GM12878 (cell line): ENCODE measurements around the gene KLHL22. TPM values are rescaled to one million over a fixed set of nuclear protein-coding genes. Genes with fewer than 3 reads are reported as not detected.

Experiments used
- ATAC-seq: fragments of 200-7000 bp; cut with Tn5 transposase; 3 replicates; pipeline ENCODE4 v1.9.1; 2020; ENCODE audit warnings: mild to moderate bottlenecking, moderate library complexity
- BruUV-seq: library from RNA; stranded (reverse); fragments of 400-500 nt; replicated peaks from 2 replicates; lab custom pipeline; 2021; lab: Mats Ljungman, UMichigan
- CTCF ChIA-PET: fragments of 300-600 bp; sonication (Branson Sonifier 250); formaldehyde crosslinking; extraction: SDS; loops from one replicate; lab custom pipeline; 2021; ENCODE audit warnings: inconsistent platforms; lab: Yijun Ruan, JAX
- POLR2A ChIA-PET: fragments of 350-600 bp; formaldehyde crosslinking; extraction: SDS; loops from one replicate; lab custom pipeline; 2021; ENCODE audit warnings: inconsistent platforms; lab: Charles Lee
- RAD21 ChIA-PET: fragments of 300-600 bp; sonication (Branson Sonifier 250); formaldehyde crosslinking; loops from one replicate; lab custom pipeline; 2023; ENCODE audit warnings: antibody characterized with exemption; ENCODE audit not compliant: unreplicated experiment; lab: Charles Lee
- SMC1A ChIA-PET: fragments of 300-600 bp; sonication (Branson Sonifier 250); formaldehyde crosslinking; loops from one replicate; lab custom pipeline; 2023; ENCODE audit not compliant: unreplicated experiment, uncharacterized antibody; lab: Charles Lee
- DNase-seq: peaks from one replicate; pipeline ENCODE4 v3.0.0-alpha.2; 2011; ENCODE audit warnings: low read depth, low spot score
- FAIRE-seq: peaks from 3 replicates; lab custom pipeline; 2011; peaks lifted over from hg19 to GRCh38; lab: Jason Lieb, UNC
- H2AFZ ChIP-seq: 2 replicates; pipeline ENCODE4 v1.6.0; 2011; ENCODE audit warnings: low read depth, low read length, control low read depth; ENCODE audit not compliant: control insufficient read depth
- H3K27ac ChIP-seq: 2 replicates; pipeline ENCODE4 v1.5.1; 2011; ENCODE audit warnings: control low read depth; ENCODE audit not compliant: control insufficient read depth, insufficient read depth
- H3K27me3 ChIP-seq, 2 experiments: replicated peaks in 1 of 2; 2 replicates each; pipeline versions ENCODE4 v1.6.0 to v1.6.1; 2011; ENCODE audit warnings: low read length in 1 of 2; ENCODE audit not compliant: control insufficient read depth in 2 of 2, insufficient read depth in 2 of 2
- H3K36me3 ChIP-seq, 2 experiments: 2 replicates each; pipeline ENCODE4 v1.5.1; 2011; ENCODE audit warnings: low read length in 1 of 2; ENCODE audit not compliant: control insufficient read depth in 2 of 2, insufficient read depth in 2 of 2
- H3K4me1 ChIP-seq: 2 replicates; pipeline ENCODE4 v1.6.1; 2011; ENCODE audit warnings: mild to moderate bottlenecking, low read length, moderate library complexity, mixed read lengths; ENCODE audit not compliant: control insufficient read depth, insufficient read depth
- H3K4me2 ChIP-seq: 2 replicates; pipeline ENCODE4 v1.6.0; 2011; ENCODE audit warnings: control low read depth; ENCODE audit not compliant: control insufficient read depth, insufficient read depth
- H3K4me3 ChIP-seq: fragments of 200-600 bp; sonication (generic); 2 replicates; pipeline ENCODE4 v1.5.1; 2016
- H3K79me2 ChIP-seq: 2 replicates; pipeline ENCODE4 v1.6.0; 2011; ENCODE audit warnings: low read length; ENCODE audit not compliant: control insufficient read depth, insufficient read depth
- H3K9ac ChIP-seq: 2 replicates; pipeline ENCODE4 v1.8.0; 2011; ENCODE audit warnings: low read length, control low read depth, mixed read lengths; ENCODE audit not compliant: control insufficient read depth, insufficient read depth
- H3K9me3 ChIP-seq: replicated peaks from 3 replicates; pipeline ENCODE4 v1.5.1; 2011; ENCODE audit warnings: mild to moderate bottlenecking, low read length; ENCODE audit not compliant: control insufficient read depth, insufficient read depth
- H4K20me1 ChIP-seq: 2 replicates; pipeline ENCODE4 v1.6.0; 2011; ENCODE audit not compliant: control insufficient read depth, insufficient read depth
- BRCA1 ChIP-seq: IDR thresholded peaks from 2 replicates; pipeline ENCODE4 v1.6.1; 2011; ENCODE audit warnings: low read depth, low read length, improper control_type of control experiment
- CEBPB ChIP-seq, 2 experiments: fragments of 150-350 bp in 1 of 2; IDR thresholded peaks; 2 replicates each; pipeline ENCODE4 v1.6.1; 2012 to 2014; ENCODE audit warnings: low read depth in 2 of 2, low read length in 2 of 2, borderline replicate concordance in 1 of 2, inconsistent platforms in 1 of 2
- CUX1 ChIP-seq: IDR thresholded peaks from 2 replicates; pipeline ENCODE4 v1.6.1; 2012; ENCODE audit warnings: improper control_type of control experiment, low read depth, low read length; ENCODE audit not compliant: insufficient replicate concordance
- IRF4 ChIP-seq: IDR thresholded peaks from 2 replicates; pipeline ENCODE4 v1.6.1; 2011; ENCODE audit warnings: low read depth, low read length
- LARP7 ChIP-seq: fragments of 450-650 bp; IDR thresholded peaks from 2 replicates; pipeline ENCODE4 v1.6.1; 2017; ENCODE audit warnings: mild to moderate bottlenecking
- SIN3A ChIP-seq: IDR thresholded peaks from 2 replicates; pipeline ENCODE4 v1.6.1; 2012; ENCODE audit warnings: low read depth, low read length, improper control_type of control experiment
- SIX5 ChIP-seq: IDR thresholded peaks from 2 replicates; pipeline ENCODE4 v1.6.1; 2011; ENCODE audit warnings: mild to moderate bottlenecking, low read depth, low read length, moderate library complexity; ENCODE audit not compliant: severe bottlenecking
- SMARCA5 ChIP-seq: fragments of 450-650 bp; IDR thresholded peaks from 2 replicates; pipeline ENCODE4 v1.6.1; 2017; ENCODE audit warnings: mild to moderate bottlenecking
- TARDBP ChIP-seq: IDR thresholded peaks from 2 replicates; pipeline ENCODE4 v1.6.1; 2016; ENCODE audit warnings: borderline replicate concordance
- TBL1XR1 ChIP-seq: IDR thresholded peaks from 2 replicates; pipeline ENCODE4 v1.6.1; 2012; ENCODE audit warnings: low read depth, low read length, improper control_type of control experiment
- YBX1 ChIP-seq: fragments of 450-650 bp; IDR thresholded peaks from 2 replicates; pipeline ENCODE4 v1.6.1; 2016; ENCODE audit warnings: antibody characterized with exemption
- YY1 ChIP-seq: IDR thresholded peaks from 2 replicates; pipeline ENCODE4 v1.6.1; 2011; ENCODE audit warnings: low read depth, mild to moderate bottlenecking, low read length
- ZNF622 ChIP-seq: fragments of 450-650 bp; IDR thresholded peaks from 2 replicates; pipeline ENCODE4 v1.6.1; 2017; ENCODE audit warnings: mild to moderate bottlenecking, inconsistent platforms
- ZNF687 ChIP-seq: fragments of 450-650 bp; IDR thresholded peaks from 2 replicates; pipeline ENCODE4 v1.6.1; 2017; ENCODE audit warnings: mild to moderate bottlenecking, moderate library complexity
- ZZZ3 ChIP-seq: IDR thresholded peaks from 2 replicates; pipeline ENCODE4 v1.6.1; 2011; ENCODE audit warnings: low read depth; ENCODE audit not compliant: control insufficient read depth, insufficient read length
- WGBS: methylation state at CpG from one replicate; pipeline ENCODE4 v1.1.6; 2016; ENCODE audit warnings: low lambda C conversion rate; ENCODE audit not compliant: insufficient replicate concordance, insufficient coverage; ENCODE audit errors: missing lambda C conversion rate; 5-methylcytosine and 5-hydroxymethylcytosine counted together
- in situ Hi-C: fragments of 300-500 bp; cut with MboI; formaldehyde crosslinking; loops from 9 replicates; pipeline ENCODE4 v1.14.3; 2018; ENCODE audit warnings: mixed read lengths
- intact Hi-C: fragments of 100-400 bp; cut with micrococcal nuclease; formaldehyde crosslinking; loops from one replicate; pipeline ENCODE4 v1.14.2; 2022; ENCODE audit not compliant: unreplicated experiment
- polyA plus RNA-seq, 11 experiments: library from polyadenylated mRNA; depleted of rRNA in 4 of 11; unstranded in 6 of 11; stranded (reverse) in 5 of 11; fragments of >200 nt; fragmentation: Nextera tagmentation in 4 of 11; fragmentation: Illumina TruSeq in 1 of 11; extraction: Ambion mirVana in 4 of 11; extraction: Trizol in 1 of 11; gene quantifications; 1 replicate in 1 of 11; 2 replicates in 10 of 11; pipeline versions ENCODE4 v1.2.1 to v1.2.3, GENCODE V29; 2011 to 2016; ENCODE audit warnings: inconsistent platforms in 2 of 11, missing spikeins in 2 of 11, low read depth in 1 of 11
- total RNA-seq, 4 experiments: library from RNA; depleted of rRNA in 3 of 4; stranded (reverse); fragments of >200 nt in 3 of 4; fragmentation: Illumina TruSeq in 1 of 4; extraction: Trizol in 1 of 4; gene quantifications; 2 replicates each; pipeline versions ENCODE4 v1.2.1 to v1.2.3, GENCODE V29; 2013 to 2021

KLHL22 gene
- total and polyA plus RNA-seq, 10 of the 15 experiments (the other 5 are each of a cell fraction or from before 2014, with no cell fraction given): 0.06 to 22.1 (median 14.2) TPM

- SMC1A ChIA-PET: no interaction called here
- ATAC-seq: peak; percentile 82
- H3K9ac ChIP-seq: no peak overlapping the region
Measured at GRCh38 chr22:20517422-20517821, 21.8 kb upstream of the KLHL22 start.

More at GRCh38 chr22:20517422-20517821, 21.8 kb upstream of the KLHL22 start:
- Histone ChIP-seq H3K27ac (no peak overlapping the region), H3K79me2 (peaks cover 68% of the 10 kb centered on the region), H3K9me3 (no peaks in the 10 kb centered on the region), H3K4me2 (no peak overlapping the region; the same call in 1 of the 2 replicates), H2AFZ (no peak overlapping the region), H3K4me3 (no peak overlapping the region), H3K4me1 (peaks cover 6% of the 10 kb centered on the region), H3K36me3 (peaks cover 15 to 29% of the 10 kb centered on the region in 2 experiments), H3K27me3 (no peaks in the 10 kb centered on the region), H4K20me1 (peaks cover 20% of the 10 kb centered on the region)
- BruUV-seq: no TSS peak
- intact Hi-C loops (no loop called here), in situ Hi-C loops (no loop called here)
- CTCF ChIA-PET: no interaction called here
- RAD21 ChIA-PET: interaction anchor here (1.2 kb wide), 1 partner anchor 9 kb away, joined by 3 read pairs; the partner anchor contains the start of gene MED15
- WGBS: 66% methylated on average over 4 of the region's 4 CpGs
- DNase-seq (no peak), FAIRE-seq (no peak)
- POLR2A ChIA-PET: no interaction called here
- TF ChIP-seq SMARCA5: no peak
- no peak for TF ChIP-seq LARP7
- TF ChIP-seq IRF4: no peak
- no peak for TF ChIP-seq SIX5
- TF ChIP-seq CEBPB (IDR thresholded peaks at IDR 0.05; ENCODE audit: borderline replicate concordance in 1 of 2, low read depth in 2 of 2, low read length in 2 of 2): no peak
- no peak for TF ChIP-seq TARDBP
- TF ChIP-seq YY1: no peak
- no peak for TF ChIP-seq CUX1
- no peak for TF ChIP-seq TBL1XR1
- TF ChIP-seq ZNF622: no peak
- TF ChIP-seq SIN3A: no peak
- TF ChIP-seq ZNF687: no peak
- TF ChIP-seq BRCA1: no peak
- no peak for TF ChIP-seq YBX1
- no peak for TF ChIP-seq ZZZ3
